Kidney capillary endothelial cell (primary cell): ENCODE results near the gene MYO3A.

ENCODE experiments used
- DNase-seq: peaks from one replicate; pipeline ENCODE4 v3.0.0-alpha.2; 2018; ENCODE audit warnings: low spot score

The MYO3A gene, protein sequence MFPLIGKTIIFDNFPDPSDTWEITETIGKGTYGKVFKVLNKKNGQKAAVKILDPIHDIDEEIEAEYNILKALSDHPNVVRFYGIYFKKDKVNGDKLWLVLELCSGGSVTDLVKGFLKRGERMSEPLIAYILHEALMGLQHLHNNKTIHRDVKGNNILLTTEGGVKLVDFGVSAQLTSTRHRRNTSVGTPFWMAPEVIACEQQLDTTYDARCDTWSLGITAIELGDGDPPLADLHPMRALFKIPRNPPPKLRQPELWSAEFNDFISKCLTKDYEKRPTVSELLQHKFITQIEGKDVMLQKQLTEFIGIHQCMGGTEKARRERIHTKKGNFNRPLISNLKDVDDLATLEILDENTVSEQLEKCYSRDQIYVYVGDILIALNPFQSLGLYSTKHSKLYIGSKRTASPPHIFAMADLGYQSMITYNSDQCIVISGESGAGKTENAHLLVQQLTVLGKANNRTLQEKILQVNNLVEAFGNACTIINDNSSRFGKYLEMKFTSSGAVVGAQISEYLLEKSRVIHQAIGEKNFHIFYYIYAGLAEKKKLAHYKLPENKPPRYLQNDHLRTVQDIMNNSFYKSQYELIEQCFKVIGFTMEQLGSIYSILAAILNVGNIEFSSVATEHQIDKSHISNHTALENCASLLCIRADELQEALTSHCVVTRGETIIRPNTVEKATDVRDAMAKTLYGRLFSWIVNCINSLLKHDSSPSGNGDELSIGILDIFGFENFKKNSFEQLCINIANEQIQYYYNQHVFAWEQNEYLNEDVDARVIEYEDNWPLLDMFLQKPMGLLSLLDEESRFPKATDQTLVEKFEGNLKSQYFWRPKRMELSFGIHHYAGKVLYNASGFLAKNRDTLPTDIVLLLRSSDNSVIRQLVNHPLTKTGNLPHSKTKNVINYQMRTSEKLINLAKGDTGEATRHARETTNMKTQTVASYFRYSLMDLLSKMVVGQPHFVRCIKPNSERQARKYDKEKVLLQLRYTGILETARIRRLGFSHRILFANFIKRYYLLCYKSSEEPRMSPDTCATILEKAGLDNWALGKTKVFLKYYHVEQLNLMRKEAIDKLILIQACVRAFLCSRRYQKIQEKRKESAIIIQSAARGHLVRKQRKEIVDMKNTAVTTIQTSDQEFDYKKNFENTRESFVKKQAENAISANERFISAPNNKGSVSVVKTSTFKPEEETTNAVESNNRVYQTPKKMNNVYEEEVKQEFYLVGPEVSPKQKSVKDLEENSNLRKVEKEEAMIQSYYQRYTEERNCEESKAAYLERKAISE (N-terminal part only)

DNA sequence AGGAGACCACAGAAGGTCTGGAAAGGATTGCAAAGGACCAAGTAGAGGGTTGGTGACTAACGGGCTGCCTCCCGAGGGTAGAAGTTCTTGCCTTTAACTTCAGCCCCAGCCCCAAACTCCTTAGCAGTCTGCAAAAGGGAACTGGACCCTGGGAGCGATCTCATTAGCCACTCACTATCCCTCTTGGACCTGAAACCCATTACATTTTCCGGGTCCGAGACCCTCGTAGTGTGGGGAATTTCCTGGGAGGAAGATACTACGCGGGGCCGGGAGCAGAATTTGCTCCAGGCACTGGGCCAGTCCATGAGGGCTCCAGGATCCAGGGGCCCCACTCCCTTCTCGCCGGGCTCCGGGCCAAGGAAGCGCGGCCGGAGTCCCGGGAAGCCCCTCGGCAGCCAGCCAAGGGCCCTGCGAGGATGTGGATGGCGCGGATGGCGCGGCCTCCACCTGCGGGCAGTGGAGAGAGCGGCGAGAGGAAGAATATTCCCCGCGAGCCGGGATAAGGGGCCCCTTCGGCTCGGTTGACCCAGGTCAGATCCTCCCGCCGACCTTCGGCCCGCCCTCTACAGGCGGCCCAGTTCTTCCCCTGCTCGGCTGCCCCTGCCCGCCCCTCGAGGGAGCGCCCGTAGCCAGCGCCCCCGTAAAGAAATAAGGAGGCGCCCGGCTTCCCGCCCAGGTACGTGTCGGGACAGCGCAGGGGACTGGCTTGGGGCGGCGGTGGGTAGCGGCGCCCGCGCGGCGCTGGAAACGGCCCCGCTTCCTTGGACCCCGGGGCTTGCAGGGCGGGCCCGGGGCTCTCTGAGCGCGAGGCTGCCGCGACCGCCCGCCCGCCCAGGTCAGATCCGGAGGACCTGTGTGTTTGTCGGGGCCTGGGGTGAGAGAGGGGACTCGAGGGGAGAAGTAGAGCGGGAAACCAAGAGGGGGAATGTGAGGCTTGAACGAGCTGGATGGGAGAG lies at the start of gene MYO3A:
MYO3A (plus strand) TSS at position 577 of the 956 bp plus-strand sequence. CDS start 17,882 bp downstream, outside the sequence.
- DNase-seq: no peak

DNA sequence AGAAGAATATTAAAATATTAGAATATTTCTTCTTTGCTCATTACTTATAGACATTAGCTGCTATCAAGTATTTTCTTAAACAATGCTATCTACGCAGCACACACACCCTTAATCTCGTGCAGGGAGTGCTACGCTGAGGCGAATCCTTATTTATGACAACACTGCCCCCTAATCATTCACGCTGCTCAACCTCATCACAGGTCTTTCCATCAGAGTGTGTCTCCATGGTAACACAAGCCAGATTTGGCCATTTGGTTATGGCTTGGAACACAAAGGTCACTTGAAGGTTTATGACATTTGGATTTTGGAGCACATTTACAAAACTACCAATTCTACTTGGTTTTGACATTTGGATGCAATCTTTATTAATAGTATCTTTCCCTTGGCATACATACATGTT lies 45.4 kb upstream of the MYO3A start:
- no peak for DNase-seq

DNA sequence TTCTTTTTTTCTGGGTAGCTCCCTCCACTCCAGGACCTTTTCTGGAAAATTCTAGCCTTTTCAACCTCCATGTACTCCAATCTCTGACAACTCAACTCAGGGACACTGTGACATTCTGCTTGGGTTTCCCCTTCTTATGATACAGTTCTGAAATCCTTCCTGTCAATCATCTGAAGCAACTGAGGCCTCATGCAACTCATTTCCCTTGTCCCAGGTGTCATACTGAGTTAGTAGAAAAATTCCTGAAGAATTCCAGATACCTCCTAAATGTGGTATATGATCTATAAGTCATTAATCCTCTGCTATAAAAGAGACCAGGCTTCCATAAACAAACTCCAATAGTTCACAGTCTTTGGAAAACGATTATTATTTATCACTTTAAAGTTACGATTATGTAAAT lies 43.0 kb upstream of the MYO3A start:
- DNase-seq: no peak

DNA sequence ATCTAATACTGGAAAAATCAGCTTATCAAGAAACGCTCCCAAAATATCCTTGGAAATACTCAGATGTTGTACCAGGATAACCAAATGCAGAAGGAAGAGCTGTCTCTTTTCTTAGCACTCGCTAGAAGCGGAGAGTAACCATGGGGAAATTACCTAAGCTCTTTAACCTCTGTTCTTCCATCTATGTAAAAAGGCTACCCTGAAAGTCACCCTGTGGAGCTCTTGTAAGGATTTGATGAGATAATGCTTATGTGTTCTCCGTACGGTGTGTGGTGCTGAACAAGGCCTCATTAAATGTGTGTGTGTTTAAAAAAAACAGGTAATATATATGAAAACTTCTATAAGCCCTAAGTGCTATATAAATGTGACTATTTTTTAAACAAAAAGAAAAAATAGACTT lies 38.2 kb upstream of the MYO3A start:
- no peak for DNase-seq

DNA sequence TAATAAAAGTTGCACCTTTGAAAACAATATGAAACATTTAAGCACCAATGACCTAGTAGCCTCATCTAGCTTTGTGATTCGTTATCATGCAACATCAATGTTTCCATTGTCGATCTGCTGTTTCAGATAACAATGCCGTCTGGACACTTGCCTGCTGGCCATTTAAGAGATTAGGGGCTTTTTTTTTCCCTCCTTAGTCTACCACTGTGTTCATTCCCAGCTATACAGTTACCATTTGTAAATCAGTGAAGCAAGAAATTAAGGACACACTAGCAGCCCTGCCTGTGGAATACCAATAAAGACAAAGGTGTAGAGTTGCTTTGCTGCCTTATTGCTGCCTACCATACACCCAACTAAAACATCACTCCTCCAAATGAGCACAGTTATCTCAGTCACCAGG lies 37.6 kb upstream of the MYO3A start:
- no peak for DNase-seq

DNA sequence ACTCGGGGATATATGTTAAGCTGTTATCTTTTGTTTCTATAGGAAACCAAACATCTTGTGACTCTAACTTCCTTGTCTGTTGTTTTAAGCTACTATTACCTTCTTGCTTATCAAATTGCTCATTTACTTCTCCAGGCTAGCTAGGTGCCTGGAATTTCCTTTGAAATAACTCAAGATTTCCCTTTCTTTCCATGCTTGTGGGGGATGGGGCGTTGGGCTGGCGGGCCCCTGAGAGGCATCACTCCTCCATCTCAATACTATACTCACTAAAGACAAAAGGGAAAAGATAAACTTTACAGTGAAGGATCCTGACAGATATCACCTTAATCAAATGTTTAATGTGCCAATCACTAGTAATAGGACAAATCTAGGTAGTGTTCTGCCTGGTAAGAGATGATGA lies 34.7 kb upstream of the MYO3A start:
- no peak for DNase-seq

DNA sequence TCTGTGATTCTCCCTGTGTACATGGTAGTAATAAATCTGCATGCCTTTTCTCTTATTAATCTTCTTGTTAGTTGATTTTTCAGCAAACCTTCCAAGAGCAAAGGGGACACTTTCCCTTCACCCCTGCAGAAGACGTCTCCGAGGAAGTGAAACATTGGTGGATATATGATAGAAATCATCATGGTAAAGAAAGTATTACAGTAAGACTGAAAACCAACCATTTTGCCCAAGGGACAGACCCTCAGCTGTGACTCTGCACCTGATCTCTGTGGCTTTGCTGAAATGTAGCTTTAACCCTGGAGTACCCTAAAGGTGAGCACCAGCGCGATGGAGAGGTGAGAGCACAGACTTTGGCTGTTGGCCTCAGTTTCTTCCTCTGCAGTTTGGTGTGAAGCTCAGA lies 32.8 kb upstream of the MYO3A start:
- no peak for DNase-seq

DNA sequence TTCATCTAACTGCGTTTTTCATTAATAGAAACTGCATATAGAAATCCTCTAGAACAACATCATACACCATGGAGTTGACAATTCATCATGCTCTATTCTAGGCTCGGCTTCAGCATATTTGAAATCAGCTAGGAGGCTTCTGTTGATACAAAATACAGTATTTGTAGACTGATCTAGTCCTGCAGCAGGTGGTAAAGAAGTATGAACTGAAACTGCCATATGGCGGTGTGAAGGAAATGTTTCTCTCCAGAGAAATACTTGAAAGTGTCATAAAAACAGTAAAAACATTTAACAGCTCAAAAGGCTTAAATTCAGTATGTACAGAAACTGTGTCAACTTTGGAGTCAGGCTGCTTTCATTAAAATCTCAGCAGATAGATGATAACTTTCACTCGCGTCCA lies 32.0 kb upstream of the MYO3A start:
- no peak for DNase-seq

DNA sequence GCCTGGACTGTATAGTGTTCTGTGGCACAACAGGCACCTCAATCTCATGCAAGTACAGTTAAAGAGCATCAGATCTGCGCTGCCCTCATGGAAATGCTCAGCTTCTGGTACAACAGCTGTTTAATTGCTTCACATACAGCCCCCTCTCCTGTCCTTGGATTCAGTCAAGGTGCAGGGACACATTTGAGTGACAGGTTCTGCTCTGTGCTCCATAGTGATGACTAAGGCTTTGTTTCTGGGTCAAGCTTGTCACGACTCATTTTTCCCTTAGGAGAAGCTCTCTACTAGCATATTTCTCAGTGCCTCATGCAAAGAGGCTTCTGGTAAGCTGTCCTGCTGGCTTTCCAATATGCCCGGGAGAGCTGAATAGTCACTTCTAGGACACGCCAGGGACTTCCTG lies 26.8 kb upstream of the MYO3A start:
- DNase-seq: no peak

DNA sequence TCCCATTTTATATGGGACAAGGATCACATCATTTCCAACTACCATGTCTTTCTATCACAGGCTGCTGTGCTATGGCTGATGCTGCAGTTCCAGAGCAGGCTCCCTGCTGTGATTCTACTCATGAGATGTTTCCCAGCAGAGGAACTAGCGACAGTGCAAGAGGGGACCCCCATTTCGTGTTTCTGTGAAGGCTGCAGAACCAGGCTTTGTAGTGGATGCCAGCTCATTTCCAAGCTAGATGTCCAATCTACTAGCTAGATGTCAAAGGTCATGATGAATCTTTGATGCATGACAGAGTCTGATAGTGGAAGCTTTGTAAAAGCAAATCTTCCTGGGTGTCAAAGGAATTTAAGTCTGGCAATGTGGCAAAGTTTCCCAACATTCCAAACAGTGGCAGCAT lies 21.2 kb upstream of the MYO3A start:
- DNase-seq: no peak

DNA sequence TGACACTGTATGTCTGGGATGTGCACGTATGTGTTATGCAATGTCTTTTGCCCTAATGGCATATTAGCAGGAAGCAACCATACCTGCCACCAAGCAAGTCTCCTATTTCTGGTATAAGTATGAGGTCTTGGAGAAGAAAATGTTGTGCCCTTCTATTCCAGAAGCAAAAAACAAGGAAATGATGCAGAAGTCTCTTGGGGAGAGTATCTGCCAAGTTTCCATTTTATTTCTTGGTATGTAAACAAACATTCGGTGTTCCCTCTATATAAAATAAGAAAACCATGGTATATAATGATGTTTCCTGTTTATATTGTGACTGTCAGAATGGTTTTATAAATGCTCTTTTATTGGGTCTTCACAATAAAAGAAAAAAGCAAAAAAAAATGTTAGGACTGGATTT lies 19.3 kb upstream of the MYO3A start:
- no peak for DNase-seq

DNA sequence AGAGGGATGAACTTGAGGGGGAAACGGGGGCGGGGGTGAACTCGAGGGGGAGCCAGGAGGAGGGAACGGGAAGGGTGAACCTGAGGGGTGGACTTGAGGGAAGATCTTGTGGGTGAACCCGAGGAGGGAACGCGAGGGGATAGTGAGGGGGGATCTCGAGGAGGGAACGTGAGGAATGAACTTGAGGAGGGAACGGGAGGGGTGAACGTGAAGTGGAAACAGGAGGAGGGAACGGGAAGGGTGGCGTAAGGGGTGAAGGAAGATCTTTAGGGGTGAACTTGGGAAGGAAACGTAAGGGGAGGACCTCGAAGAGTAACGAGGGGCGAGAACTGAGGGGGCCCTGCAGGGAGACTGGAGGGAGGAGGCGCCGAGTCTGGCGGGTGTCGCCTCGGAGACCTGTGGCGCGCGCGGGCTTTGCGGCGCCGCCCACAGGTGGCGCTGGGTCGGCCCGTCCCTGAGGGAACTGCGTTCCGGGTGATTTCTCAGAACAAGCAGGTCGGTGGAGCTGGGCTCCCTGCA lies 651 bp downstream of the MYO3A start:
- no peak for DNase-seq

DNA sequence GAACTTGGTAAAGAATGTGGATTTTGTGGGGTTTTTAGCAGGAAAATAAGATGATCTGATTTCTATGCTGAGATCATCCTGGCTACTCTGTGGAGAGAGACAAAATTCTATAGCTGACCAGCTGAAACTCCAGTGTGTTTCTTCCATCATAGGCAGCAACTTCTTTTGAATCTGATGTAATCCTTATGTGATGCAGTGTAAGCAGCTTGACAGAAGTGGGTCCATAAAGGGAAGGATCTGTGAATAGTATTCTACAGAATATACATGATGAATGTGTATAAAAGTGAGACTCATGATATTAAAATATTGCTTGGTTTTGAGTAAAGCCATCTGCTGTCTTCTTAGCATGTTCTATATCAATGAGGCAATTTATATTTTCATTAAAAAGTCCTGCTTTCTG lies 4.4 kb downstream of the MYO3A start:
- no peak for DNase-seq

DNA sequence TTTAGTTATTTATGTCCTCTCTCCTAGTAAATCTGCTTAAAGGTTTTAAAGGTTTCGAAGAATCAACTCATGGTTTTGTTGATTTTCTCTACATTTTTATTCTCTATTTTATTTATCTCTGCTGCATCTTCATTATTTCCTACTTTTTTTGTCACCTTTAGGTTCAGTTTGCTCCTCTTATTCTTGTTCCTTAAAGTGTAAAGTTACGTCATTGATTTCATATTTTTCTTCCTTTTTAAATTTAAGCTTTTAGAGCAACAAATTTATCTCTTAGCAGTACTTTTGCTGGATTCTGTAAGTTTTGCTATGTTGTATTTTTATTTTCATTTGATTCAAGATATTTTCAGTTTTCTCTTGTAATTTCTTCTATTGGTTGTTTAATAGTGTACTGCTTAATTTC lies 10.7 kb downstream of the MYO3A start:
- DNase-seq: no peak

DNA sequence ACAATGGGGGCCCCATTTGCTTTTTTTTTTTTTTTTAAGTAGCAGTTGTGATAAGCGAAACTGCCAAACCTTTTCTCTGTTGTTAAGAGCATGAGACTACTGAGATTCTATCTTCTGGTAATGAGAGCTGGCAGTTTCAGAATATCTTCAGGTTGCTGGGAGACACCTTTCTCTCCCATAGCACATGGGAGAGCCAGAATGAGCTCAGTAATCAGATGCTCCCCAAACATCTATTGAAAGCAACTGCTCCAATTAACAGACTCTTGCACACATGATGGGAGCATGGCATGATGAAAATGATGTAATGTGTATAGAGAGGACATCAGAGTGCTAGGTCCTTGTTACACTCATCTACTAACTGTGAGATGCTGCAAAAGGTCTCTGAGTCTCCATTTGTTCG lies 18.8 kb downstream of the MYO3A start:
- DNase-seq: no peak

DNA sequence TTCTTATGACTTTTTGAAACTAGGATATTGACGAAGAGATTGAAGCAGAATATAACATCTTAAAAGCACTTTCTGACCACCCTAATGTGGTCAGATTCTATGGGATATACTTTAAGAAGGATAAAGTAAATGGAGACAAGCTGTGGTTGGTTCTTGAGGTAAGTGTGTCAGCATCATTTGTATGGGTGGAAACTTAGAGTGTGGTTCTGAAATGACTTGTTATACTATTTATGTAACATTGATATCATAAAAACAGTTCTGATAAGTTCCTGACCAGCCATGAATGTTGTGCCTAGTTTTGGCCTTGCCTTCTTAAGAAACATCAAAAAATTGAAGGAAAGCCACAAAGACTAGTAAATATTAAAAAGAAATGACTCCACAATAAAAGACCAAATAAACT lies 20.8 kb downstream of the MYO3A start:
- DNase-seq: no peak

DNA sequence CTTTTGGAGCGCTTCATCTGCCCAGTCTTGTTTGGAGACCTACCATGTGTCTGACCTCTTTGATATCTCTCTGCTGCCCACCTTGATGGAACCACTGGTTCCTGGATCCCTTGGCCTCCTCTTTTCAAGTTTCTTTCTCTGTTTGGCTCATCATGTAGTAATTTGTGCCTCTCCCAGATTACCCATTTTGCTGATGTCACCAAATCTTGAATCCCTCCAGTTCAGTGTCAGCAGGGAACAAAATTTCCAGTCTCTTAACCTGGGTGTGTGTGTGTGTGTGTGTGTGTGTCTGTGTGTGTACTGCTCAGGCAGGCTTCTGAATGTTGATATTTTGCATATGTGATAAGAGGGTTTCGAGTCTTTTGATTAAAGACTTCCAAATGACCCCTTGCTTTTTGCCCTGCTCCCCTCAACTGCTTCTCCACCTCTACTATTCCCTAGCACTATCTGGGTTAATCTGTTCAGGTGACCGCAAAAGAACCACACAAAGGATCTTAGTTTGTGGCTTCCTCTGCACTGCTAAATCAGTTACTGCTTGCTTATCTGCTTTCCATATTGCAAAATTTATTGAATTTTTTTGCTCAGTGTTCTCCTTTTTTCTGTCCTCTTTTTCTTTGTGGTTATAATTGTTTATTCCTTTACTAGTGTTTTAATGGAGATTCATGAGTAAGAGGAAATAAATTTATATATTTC lies 25.7 kb downstream of the MYO3A start:
- DNase-seq: no peak

DNA sequence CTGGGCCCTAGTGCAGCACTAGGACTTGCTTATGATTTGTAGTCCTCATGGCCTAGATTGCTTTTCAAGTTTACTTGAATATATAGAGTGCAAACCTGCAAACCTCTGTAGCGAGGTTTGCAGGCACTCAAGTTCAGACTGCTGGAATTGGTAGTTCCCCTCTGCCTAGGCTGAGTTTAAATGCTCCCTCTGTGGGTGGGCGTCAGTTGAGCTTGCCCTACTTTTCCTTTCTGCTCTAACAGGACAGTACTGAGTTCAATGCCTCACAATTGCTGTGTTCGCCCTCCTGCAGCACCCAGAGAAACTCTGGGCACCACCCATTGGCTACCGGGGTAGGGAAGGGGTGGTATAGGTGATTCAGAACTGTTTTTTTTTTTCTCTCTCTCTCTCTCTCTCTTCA lies 31.6 kb downstream of the MYO3A start:
- DNase-seq: no peak

DNA sequence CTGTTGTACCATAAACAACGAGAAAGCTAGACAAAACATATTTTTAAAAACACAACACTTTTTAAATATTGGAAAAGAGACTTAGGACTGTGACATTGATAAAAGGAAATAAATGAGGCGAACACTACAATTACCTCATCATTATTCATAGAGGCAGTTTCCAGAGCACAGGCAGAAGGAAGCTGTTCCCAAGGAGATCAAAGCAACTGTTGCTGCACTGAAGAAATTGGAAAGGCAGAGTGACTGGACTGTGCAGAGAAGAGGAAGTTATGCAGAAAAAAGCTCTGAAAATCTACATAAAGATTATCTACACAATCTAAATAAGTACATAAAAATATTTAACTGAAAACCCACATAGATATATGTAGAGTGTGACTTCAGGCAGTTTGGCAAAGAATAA lies 32.8 kb downstream of the MYO3A start:
- no peak for DNase-seq

DNA sequence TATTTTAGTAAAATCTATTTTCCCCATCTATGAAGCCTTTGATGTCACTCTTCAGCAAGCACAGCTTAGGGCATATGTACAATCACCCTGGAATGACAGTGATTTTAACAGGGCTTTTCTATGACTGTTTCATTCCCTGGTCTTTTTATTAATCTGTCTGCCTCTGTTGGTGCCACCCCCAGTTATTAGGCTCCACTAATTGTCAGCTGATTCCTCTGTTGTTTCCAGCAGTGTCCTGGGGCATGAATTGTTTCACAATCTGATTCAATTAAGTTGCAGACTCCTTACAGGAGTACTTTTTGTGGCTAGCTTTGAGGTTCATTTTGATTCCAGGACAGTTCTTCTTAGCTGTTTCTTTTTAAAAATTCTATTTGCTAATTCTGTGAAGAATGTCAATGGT lies 38.6 kb downstream of the MYO3A start:
- DNase-seq: no peak
